GM18507 (cell line): ENCODE data around the gene DCAF5.
A peak's percentile ranks its signal among the peaks of the same experiment; 100 is the strongest.
"Not testable (repeated sequence)": the region's sequence is repeated elsewhere in the genome, so short reads cannot be mapped to it uniquely, and the experiment has no call there.

Experiments used
- DNase-seq: peaks from one replicate; pipeline ENCODE4 v3.0.0; 2011; ENCODE audit warnings: low read depth; ENCODE audit not compliant: insufficient read length; ENCODE audit errors: extremely low spot score
- FAIRE-seq: peaks from 2 replicates; lab custom pipeline; 2011; peaks lifted over from hg19 to GRCh38; lab: Jason Lieb, UNC

DCAF5 gene, protein sequence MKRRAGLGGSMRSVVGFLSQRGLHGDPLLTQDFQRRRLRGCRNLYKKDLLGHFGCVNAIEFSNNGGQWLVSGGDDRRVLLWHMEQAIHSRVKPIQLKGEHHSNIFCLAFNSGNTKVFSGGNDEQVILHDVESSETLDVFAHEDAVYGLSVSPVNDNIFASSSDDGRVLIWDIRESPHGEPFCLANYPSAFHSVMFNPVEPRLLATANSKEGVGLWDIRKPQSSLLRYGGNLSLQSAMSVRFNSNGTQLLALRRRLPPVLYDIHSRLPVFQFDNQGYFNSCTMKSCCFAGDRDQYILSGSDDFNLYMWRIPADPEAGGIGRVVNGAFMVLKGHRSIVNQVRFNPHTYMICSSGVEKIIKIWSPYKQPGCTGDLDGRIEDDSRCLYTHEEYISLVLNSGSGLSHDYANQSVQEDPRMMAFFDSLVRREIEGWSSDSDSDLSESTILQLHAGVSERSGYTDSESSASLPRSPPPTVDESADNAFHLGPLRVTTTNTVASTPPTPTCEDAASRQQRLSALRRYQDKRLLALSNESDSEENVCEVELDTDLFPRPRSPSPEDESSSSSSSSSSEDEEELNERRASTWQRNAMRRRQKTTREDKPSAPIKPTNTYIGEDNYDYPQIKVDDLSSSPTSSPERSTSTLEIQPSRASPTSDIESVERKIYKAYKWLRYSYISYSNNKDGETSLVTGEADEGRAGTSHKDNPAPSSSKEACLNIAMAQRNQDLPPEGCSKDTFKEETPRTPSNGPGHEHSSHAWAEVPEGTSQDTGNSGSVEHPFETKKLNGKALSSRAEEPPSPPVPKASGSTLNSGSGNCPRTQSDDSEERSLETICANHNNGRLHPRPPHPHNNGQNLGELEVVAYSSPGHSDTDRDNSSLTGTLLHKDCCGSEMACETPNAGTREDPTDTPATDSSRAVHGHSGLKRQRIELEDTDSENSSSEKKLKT

DNA sequence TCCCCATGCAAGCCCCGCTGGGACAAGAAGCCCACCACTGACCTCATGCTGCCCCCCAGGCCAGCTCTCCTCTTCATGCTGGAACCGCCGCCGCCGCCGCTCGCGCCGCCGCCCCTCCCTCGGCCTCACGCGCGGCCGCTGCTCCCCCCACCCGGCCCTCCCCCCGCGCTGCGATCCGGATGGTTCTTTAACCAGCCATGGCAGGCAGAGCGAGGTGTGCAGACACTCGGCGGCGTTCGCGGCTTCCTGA is at the start of gene DCAF5:
DCAF5 (minus strand) TSS at position 218 of the 250 bp plus-strand sequence; CDS start at position 77, 141 bp downstream.
- DNase-seq (no peak), FAIRE-seq (no peak)

DNA sequence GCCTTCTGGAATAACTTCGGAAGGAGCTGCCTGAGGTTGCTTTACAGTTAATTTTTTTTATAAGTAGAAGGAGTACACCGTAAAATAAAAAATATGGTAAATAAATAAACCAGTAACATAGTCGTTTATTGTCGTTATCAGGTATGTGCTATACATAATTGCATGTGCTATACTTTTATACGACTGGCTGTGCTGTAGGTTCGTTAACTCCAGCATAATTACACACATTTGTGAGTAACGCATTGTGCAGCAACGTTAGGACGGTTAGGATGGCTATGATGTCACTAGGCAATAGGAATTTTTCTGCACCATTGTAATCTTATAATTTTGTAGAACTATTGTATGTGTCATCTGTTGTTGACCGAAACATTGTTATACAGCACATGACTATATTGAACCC is 46.9 kb upstream of the DCAF5 start:
- FAIRE-seq (no peak), DNase-seq (no peak)

DNA sequence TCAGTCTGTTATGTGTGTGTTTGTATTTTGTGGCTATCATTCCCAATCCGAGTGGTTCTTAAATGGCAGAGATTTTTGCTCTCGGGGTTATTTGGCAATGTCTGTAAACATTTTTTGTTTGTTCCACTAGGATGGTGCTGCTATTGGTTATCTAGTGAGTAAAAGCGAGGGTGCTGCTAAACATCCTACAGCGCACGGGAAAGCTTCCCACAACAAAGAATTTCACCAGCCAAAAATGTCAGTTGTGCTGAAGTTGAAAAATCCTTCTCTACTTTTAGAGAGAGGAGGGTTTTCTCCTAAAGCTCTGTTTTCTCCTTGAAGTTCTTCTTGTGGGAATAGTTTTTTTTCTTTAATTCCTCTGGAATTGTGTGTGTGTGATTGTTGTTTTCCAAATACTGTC is 40.8 kb upstream of the DCAF5 start:
- DNase-seq: no peak
- FAIRE-seq: no peak

- FAIRE-seq: peak; percentile 83
- DNase-seq: peak; percentile 86
Measured at GRCh38 chr14:69191340-69192111, 38.6 kb upstream of the DCAF5 start, which contains the start of gene EXD2. EXD2 (plus strand) TSS chr14:69191498; CDS start chr14:69209471, 17,973 bp downstream.

DNA sequence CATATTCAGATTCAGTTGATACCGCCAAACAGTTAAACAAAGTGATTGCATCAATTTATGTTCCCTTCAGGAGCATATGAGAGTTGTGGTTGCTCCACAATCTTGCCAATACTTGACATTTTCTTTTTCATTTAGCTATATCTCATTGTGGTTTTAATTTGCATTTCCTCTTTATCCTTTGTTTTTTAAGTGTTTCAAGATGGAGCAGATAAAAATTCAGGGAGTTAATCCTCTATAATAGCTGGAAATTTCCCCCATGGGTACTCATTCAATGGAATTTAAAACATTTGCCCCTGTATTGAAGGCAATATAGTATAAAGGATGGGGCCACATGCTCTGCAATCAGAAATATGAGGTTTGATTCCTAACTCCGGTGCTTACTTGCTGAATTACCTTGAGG is 37.3 kb upstream of the DCAF5 start:
- DNase-seq (no peak), FAIRE-seq (no peak)

DNA sequence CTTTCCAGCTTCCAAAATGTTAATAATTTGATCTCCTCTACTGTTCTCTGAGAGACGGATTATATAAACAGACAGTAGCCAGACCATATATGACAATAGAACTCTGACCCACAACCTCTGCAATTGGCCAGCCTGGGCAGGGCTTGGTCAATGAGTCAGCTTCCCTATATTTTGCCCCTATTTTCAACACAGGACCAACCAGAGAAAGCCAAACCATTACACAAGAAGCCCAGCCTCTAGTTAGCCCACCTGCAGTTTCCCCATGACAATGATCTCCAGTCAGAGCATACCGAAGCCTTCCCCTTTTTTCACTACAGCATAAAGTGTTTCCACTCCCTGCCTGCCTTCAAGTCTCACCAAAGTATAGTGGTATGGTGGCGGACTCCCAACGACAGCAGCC is 30.8 kb upstream of the DCAF5 start:
- DNase-seq (no peak), FAIRE-seq (no peak)

- FAIRE-seq: not testable (repeated sequence)
Measured at GRCh38 chr14:69182580-69182979, 29.7 kb upstream of the DCAF5 start.

GRCh38 chr14:69181491-69181890 is 28.6 kb upstream of the DCAF5 start:
- no peak for DNase-seq

More at GRCh38 chr14:69182580-69182979, 29.7 kb upstream of the DCAF5 start:
- not testable (repeated sequence) for DNase-seq

DNA sequence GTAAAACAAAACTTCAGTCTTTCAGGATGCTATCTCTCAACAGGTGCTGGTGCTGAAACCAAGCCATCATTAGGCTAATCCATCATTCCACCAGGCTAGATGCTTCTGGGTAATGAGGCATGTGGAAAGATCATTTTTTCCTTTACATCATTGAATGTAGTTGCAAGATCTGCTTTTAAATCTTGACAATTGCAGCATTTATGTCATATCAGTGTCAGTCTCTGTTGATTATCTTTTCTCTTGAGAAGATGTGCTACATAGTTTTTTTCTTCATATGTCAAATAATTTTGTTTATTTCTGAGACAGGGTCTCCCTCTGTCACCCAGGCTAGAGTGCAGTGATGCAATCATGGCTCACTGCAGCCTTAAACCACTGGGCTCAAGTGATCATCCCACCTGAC is 22.2 kb upstream of the DCAF5 start:
- FAIRE-seq (no peak), DNase-seq (no peak)

More at GRCh38 chr14:69181491-69181890, 28.6 kb upstream of the DCAF5 start:
- FAIRE-seq: no peak

DNA sequence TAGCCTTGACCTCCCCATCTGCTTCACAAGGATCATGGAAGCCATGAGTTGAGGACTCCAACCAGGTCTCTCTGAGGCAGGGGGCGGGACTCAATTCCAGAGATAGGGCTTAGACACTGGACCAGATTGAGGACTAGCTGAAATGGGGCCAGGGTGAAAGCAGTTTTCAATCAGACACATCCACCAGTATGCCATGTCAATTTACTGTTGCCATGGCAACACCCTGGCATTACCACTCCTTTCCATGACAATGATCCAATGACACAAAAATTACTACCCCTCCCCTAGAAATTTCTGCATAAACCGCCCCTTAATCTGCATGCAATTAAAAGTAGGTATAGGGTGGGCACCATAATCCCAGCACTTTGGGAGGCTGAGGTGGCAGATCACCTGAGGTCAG is 18.6 kb upstream of the DCAF5 start:
- DNase-seq (no peak), FAIRE-seq (no peak)

DNA sequence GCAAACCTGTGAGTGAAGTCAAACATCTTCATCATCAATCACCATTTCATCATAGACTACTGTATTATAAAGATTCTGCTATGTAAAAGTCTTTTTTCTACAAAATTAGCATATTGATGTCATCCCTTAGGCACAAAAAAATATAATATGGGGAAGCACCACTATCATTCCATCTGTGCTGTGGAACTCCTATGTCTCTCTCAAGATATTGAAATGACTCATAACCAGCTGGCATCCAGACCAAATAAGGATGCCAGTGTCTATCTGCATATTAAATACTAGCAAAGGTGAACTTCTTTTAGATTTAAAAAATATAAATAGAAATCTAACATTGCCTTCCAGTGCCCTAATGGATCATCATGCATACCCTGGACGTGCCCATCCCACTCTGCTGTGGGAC is 17.9 kb upstream of the DCAF5 start:
- DNase-seq: no peak
- FAIRE-seq: no peak

DNA sequence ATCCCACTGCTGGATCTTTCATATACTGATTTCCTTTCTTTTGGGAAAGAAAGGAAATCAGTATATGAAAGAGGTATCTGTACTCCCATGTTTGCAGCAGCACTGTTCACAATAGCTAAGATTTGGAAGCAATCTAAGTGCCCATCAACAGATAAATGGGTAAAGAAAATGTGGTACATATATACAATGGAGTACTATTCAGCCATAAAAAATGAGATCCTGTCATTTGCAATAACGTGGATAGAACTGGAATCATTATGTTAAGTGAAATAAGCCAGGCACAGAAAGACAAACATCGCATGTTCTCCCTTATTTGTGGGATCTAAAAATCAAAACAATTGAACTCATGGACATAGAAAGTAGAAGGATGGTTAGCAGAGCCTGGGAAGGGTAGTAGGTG is 12.9 kb upstream of the DCAF5 start:
- DNase-seq, FAIRE-seq: not testable (repeated sequence)

GRCh38 chr14:69161590-69161989 is 8.7 kb upstream of the DCAF5 start:
- DNase-seq: no peak
- no peak for FAIRE-seq

GRCh38 chr14:69156224-69156623 is 3.3 kb upstream of the DCAF5 start:
- no peak for DNase-seq
- FAIRE-seq: no peak

DNA sequence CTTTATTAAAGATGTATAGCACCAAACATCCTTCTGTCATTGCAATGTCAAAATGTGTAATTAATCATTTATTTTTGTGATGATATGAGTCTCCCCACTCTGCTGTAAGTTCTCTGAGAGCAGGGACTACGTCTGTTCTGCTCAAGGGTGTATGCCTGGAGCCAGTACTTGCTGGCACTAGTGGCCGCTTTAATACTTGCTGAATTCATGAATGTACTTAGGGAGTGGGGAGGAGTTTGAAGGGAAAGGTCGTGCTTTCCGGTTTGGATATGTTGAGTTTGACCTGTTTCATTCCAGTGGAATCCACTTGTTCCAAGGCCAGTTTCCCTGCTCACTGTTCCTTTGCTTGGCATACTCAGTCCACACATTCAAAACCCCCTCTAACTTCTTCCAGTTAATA is 1.9 kb upstream of the DCAF5 start:
- DNase-seq (no peak), FAIRE-seq (no peak)

DNA sequence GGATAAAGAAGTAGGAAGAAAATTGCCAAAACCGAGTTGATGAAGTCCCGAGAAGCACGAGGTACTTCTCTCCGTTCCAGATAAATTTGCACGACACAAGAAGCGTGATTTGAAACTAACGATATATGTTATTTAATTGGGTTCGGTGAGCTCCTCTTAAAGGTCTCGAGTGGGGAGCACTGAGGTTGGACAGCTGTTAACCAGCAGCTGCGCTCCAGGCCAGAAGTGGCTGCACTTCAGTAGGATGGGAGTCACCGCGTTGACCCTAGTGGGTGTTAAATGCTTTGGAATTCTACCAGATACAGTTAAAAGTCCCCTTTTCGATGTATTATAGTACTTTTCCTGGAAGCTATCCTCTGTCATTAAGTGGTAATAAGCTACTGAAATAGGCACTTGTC is 953 bp upstream of the DCAF5 start:
- DNase-seq (no peak), FAIRE-seq (no peak)

DNA sequence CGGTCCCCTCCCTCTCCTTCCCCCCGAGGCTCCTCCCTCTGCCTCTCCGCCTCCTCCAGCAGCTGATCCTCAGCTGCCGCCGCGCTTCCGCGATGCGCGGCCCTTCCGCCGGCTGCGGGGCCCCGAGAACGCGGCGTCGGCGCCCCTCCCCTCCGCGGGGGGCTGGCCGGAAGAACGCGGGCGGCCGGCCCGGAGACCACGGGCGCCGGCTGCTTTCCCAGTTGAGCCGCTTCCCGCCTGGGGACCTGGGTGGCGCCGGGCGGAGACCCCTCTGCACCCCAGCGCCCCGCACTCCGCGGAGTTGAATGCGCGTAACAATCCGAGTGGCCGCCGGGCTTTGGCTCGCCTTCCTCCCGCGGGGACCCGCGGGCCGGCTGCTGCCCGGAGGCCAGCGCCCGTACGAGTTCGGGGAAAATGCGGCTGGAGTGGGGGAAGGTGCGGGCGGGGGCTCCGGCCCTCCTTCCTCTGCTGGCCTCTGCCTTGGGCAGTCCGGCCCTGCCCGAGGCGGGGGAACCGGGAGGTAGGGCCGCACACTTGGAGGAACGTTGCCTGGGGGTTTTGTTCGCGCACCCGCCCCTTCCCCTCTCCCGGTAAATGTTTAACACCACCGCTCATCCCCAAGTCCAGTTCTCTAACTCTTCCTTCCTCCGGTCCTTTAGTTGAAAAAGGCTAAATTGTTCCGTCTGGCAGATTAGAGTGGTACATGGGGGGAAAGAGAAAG is 393 bp upstream of the DCAF5 start:
- FAIRE-seq: peak; percentile 95
- peak; percentile 90 for DNase-seq

GRCh38 chr14:69152181-69152901 is 578 bp downstream of the DCAF5 start:
- DNase-seq (no peak), FAIRE-seq (no peak)
